Measurements from ENCODE around the gene SETD2. TPM values are rescaled to one million over a fixed set of nuclear protein-coding genes. Genes with fewer than 3 reads are reported as not detected.

Gene SETD2
- total and polyA plus RNA-seq, 9 of the 15 experiments (the other 6 are each of a cell fraction or from before 2014, with no cell fraction given): 8.2 to 44.0 (median 33.6) TPM

- TF ChIP-seq ETV6 (IDR thresholded peaks at IDR 0.05; ENCODE audit: borderline replicate concordance in 1 of 2, low read depth in 2 of 2, low read length in 1 of 2) (peak in 1 of 2 experiments; percentile 3; a peak in 1 of 4 replicates), ETV6 (CRISPR knock-in tag; IDR thresholded peaks at IDR 0.05; ENCODE audit: borderline replicate concordance) (no peak), TRIM25 (IDR thresholded peaks at IDR 0.05; ENCODE audit: borderline replicate concordance) (no peak), CTCFL (IDR thresholded peaks at IDR 0.05; ENCODE audit: borderline replicate concordance, insufficient read depth, low read depth, low read length, poor library complexity, severe bottlenecking) (no peak), NR0B1 (IDR thresholded peaks at IDR 0.05; ENCODE audit: partially characterized antibody) (no peak), WHSC1 (IDR thresholded peaks at IDR 0.05; ENCODE audit: low read length) (no peak), MYNN (IDR thresholded peaks at IDR 0.05) (peak; percentile 89; the same call in 1 of the 2 replicates), MYNN (CRISPR knock-in tag; IDR thresholded peaks at IDR 0.05) (no peak), TEAD1 (CRISPR knock-in tag; IDR thresholded peaks at IDR 0.05) (peak in 1 of 2 experiments; percentile 45; a peak in 1 of 4 replicates), NCOR1 (IDR thresholded peaks at IDR 0.05) (peak; percentile 65; the same call in 1 of the 2 replicates), EP300 (IDR thresholded peaks at IDR 0.05; ENCODE audit: low read length) (peak; percentile 77), BRCA1 (IDR thresholded peaks at IDR 0.05) (no peak), BRCA1 (CRISPR knock-in tag; IDR thresholded peaks at IDR 0.05) (no peak), THAP12 (CRISPR knock-in tag; IDR thresholded peaks at IDR 0.05) (peak; percentile 25; the same call in 1 of the 2 replicates), RAD21 (CRISPR knock-in tag; conservative IDR thresholded peaks at IDR 0.05 in 1 of 2, IDR thresholded peaks at IDR 0.05 in 1 of 2) (peak; percentile 41 to 63), FOXJ2 (tag; IDR thresholded peaks at IDR 0.05) (0 out of 2 replicates have a peak, but pooled peaks have one; percentile 60), CTBP1 (IDR thresholded peaks at IDR 0.05; ENCODE audit: borderline replicate concordance) (peak; percentile 79), ARHGAP35 (IDR thresholded peaks at IDR 0.05; ENCODE audit: partially characterized antibody) (no peak), ARID3B (CRISPR knock-in tag; IDR thresholded peaks at IDR 0.05; ENCODE audit: borderline replicate concordance) (0 out of 2 replicates have a peak, but pooled peaks have one; percentile 75), ZNF586 (CRISPR knock-in tag; conservative IDR thresholded peaks at IDR 0.05) (no peak)
These were observed 176.6 kb downstream of the SETD2 start (continued) for GRCh38 chr3:46987319-46987742.
